IMR-90 (cell line): ENCODE data around the gene MMAB. TPM values are rescaled to one million over a fixed set of nuclear protein-coding genes. Genes with fewer than 3 reads are reported as not detected.

Experiments used
- ATAC-seq: fragments of 200-7000 bp; cut with Tn5 transposase; 2 replicates; pipeline ENCODE4 v1.9.1; 2020; ENCODE audit warnings: low read depth, mild to moderate bottlenecking, moderate library complexity
- BruUV-seq: library from RNA; stranded (reverse); fragments of 400-500 nt; replicated peaks from 2 replicates; lab custom pipeline; 2021; lab: Mats Ljungman, UMichigan
- CTCF ChIA-PET: fragments of 300-600 bp; formaldehyde crosslinking; extraction: SDS; loops from one replicate; lab custom pipeline; 2021; ENCODE audit warnings: antibody characterized with exemption; lab: Yijun Ruan, JAX
- POLR2A ChIA-PET: fragments of 300-600 bp; sonication (Branson Sonifier 250); formaldehyde crosslinking; loops from one replicate; lab custom pipeline; 2022; ENCODE audit warnings: antibody characterized with exemption; ENCODE audit not compliant: unreplicated experiment; lab: Charles Lee
- DNase-seq: peaks from one replicate; pipeline ENCODE4 v3.0.0; 2013
- H2AFZ ChIP-seq: replicated peaks from 2 replicates; pipeline ENCODE3; 2013; ENCODE audit warnings: low read length, mild to moderate bottlenecking; ENCODE audit not compliant: poor library complexity
- H2AK5ac ChIP-seq: 2 replicates; pipeline ENCODE4 v1.6.1; 2013; ENCODE audit warnings: low read depth, low read length, inconsistent platforms
- H2AK9ac ChIP-seq: replicated peaks from 2 replicates; pipeline ENCODE3; 2013; ENCODE audit warnings: mild to moderate bottlenecking, low read depth, low read length, moderate library complexity; ENCODE audit not compliant: poor library complexity
- H2BK120ac ChIP-seq: 2 replicates; pipeline ENCODE4 v1.6.1; 2013; ENCODE audit warnings: low read depth, low read length, inconsistent platforms
- H2BK15ac ChIP-seq: 3 replicates; pipeline ENCODE4 v1.6.1; 2013; ENCODE audit warnings: low read depth, low read length, inconsistent platforms
- H2BK20ac ChIP-seq: 2 replicates; pipeline ENCODE4 v1.6.1; 2013; ENCODE audit warnings: low read depth, mild to moderate bottlenecking, inconsistent platforms, low read length, moderate library complexity
- H2BK5ac ChIP-seq: 2 replicates; pipeline ENCODE4 v1.6.1; 2013; ENCODE audit warnings: mild to moderate bottlenecking, low read depth, low read length, inconsistent platforms; ENCODE audit not compliant: poor library complexity, severe bottlenecking
- H3K14ac ChIP-seq: replicated peaks from 2 replicates; pipeline ENCODE4 v1.6.1; 2013; ENCODE audit warnings: low read depth, low read length, inconsistent platforms
- H3K18ac ChIP-seq: 2 replicates; pipeline ENCODE4 v1.6.1; 2013; ENCODE audit warnings: low read depth, low read length, control low read depth
- H3K23ac ChIP-seq: 2 replicates; pipeline ENCODE4 v1.6.1; 2013; ENCODE audit warnings: low read depth, low read length, inconsistent platforms
- H3K27ac ChIP-seq: 2 replicates; pipeline ENCODE4 v1.5.1; 2013; ENCODE audit warnings: mild to moderate bottlenecking, control low read depth, low read length; ENCODE audit not compliant: insufficient read depth
- H3K27me3 ChIP-seq: 2 replicates; pipeline ENCODE4 v1.6.1; 2013; ENCODE audit warnings: low read length; ENCODE audit not compliant: control insufficient read depth, insufficient read depth
- H3K36me3 ChIP-seq: 2 replicates; pipeline ENCODE4 v1.6.1; 2013; ENCODE audit warnings: low read length, mixed read lengths; ENCODE audit not compliant: control insufficient read depth, insufficient read depth
- H3K4ac ChIP-seq: 2 replicates; pipeline ENCODE4 v1.6.1; 2013; ENCODE audit warnings: low read depth, low read length, inconsistent platforms
- H3K4me1 ChIP-seq: 2 replicates; pipeline ENCODE4 v1.6.1; 2013; ENCODE audit warnings: low read length, mixed read lengths; ENCODE audit not compliant: control insufficient read depth, insufficient read depth
- H3K4me2 ChIP-seq: 2 replicates; pipeline ENCODE4 v1.6.1; 2013; ENCODE audit warnings: low read depth, mild to moderate bottlenecking, control low read depth, low read length, moderate library complexity
- H3K4me3 ChIP-seq: 2 replicates; pipeline ENCODE4 v1.5.1; 2013; ENCODE audit warnings: low read depth, mild to moderate bottlenecking, control low read depth, low read length, moderate library complexity; ENCODE audit not compliant: insufficient read depth
- H3K56ac ChIP-seq: 2 replicates; pipeline ENCODE4 v1.6.1; 2013; ENCODE audit warnings: low read length, inconsistent platforms; ENCODE audit not compliant: insufficient read depth; ENCODE audit errors: extremely low read depth
- H3K79me1 ChIP-seq, 2 experiments: 2 replicates each; pipeline ENCODE4 v1.6.1; 2013; ENCODE audit warnings: low read length in 2 of 2, inconsistent platforms in 1 of 2, low read depth in 1 of 2
- H3K9ac ChIP-seq: 2 replicates; pipeline ENCODE4 v1.6.1; 2013; ENCODE audit warnings: low read depth, low read length, control low read depth
- H3K9me1 ChIP-seq: 2 replicates; pipeline ENCODE4 v1.6.1; 2013; ENCODE audit warnings: low read length, inconsistent platforms; ENCODE audit not compliant: insufficient read depth
- H3K9me3 ChIP-seq: 2 replicates; pipeline ENCODE4 v1.6.1; 2013; ENCODE audit warnings: low read length; ENCODE audit not compliant: control insufficient read depth, insufficient read depth
- H4K20me1 ChIP-seq: 2 replicates; pipeline ENCODE4 v1.6.1; 2013; ENCODE audit warnings: low read length, inconsistent platforms; ENCODE audit not compliant: insufficient read depth
- H4K5ac ChIP-seq: 2 replicates; pipeline ENCODE4 v1.6.1; 2013; ENCODE audit warnings: mild to moderate bottlenecking, low read depth, low read length, control low read depth
- H4K8ac ChIP-seq, 2 experiments: 2 replicates each; pipeline ENCODE4 v1.6.1; 2013; ENCODE audit warnings: low read depth in 2 of 2, low read length in 2 of 2, control low read depth in 1 of 2, inconsistent platforms in 1 of 2
- H4K91ac ChIP-seq: 2 replicates; pipeline ENCODE4 v1.6.1; 2013; ENCODE audit warnings: low read depth, low read length, inconsistent platforms; ENCODE audit not compliant: insufficient read depth
- BHLHE40 ChIP-seq: fragments of 150-350 bp; IDR thresholded peaks from 2 replicates; pipeline ENCODE4 v1.6.1; 2016; ENCODE audit warnings: mild to moderate bottlenecking, low read depth, low read length
- CEBPB ChIP-seq: IDR thresholded peaks from 2 replicates; pipeline ENCODE4 v1.6.1; 2012; ENCODE audit warnings: low read depth, low read length, improper control_type of control experiment
- CHD1 ChIP-seq: IDR thresholded peaks from 2 replicates; pipeline ENCODE4 v1.6.1; 2012; ENCODE audit warnings: low read depth, low read length, improper control_type of control experiment
- CTCF ChIP-seq: conservative IDR thresholded peaks from 2 replicates; pipeline ENCODE4 v1.5.1; 2012; ENCODE audit warnings: mild to moderate bottlenecking, low read depth, low read length, improper control_type of control experiment
- ELK1 ChIP-seq: fragments of 150-350 bp; IDR thresholded peaks from 2 replicates; pipeline ENCODE4 v1.6.1; 2016; ENCODE audit warnings: low read depth, mild to moderate bottlenecking, low read length, moderate library complexity, borderline replicate concordance
- FOS ChIP-seq: fragments of 150-350 bp; IDR thresholded peaks from 2 replicates; pipeline ENCODE4 v1.6.1; 2016; ENCODE audit warnings: low read depth, low read length
- MAFK ChIP-seq: IDR thresholded peaks from 2 replicates; pipeline ENCODE4 v1.6.1; 2012; ENCODE audit warnings: low read depth, low read length, improper control_type of control experiment
- MAZ ChIP-seq: IDR thresholded peaks from 2 replicates; pipeline ENCODE4 v1.6.1; 2012; ENCODE audit warnings: low read depth, mild to moderate bottlenecking, low read length, improper control_type of control experiment, moderate library complexity, borderline replicate concordance
- MXI1 ChIP-seq: IDR thresholded peaks from 2 replicates; pipeline ENCODE4 v1.6.1; 2012; ENCODE audit warnings: low read depth, mild to moderate bottlenecking, low read length, moderate library complexity, borderline replicate concordance
- NFE2L2 ChIP-seq: fragments of 150-350 bp; IDR thresholded peaks from 2 replicates; pipeline ENCODE4 v1.6.1; 2016; ENCODE audit warnings: low read depth, mild to moderate bottlenecking, low read length
- POLR2A ChIP-seq: IDR thresholded peaks from 2 replicates; pipeline ENCODE4 v1.6.1; 2012; ENCODE audit warnings: mild to moderate bottlenecking, low read depth, low read length
- RAD21 ChIP-seq: IDR thresholded peaks from 2 replicates; pipeline ENCODE4 v1.6.1; 2012; ENCODE audit warnings: low read length, improper control_type of control experiment
- RCOR1 ChIP-seq: IDR thresholded peaks from 2 replicates; pipeline ENCODE4 v1.6.1; 2012; ENCODE audit warnings: mild to moderate bottlenecking, low read length, improper control_type of control experiment; ENCODE audit not compliant: insufficient replicate concordance
- RFX5 ChIP-seq: IDR thresholded peaks from 2 replicates; pipeline ENCODE4 v1.8.0; 2012; ENCODE audit warnings: low read depth, mild to moderate bottlenecking, low read length, moderate library complexity
- SMC3 ChIP-seq: fragments of 150-350 bp; IDR thresholded peaks from 2 replicates; pipeline ENCODE4 v1.6.1; 2016; ENCODE audit warnings: low read depth, mild to moderate bottlenecking, antibody characterized with exemption, low read length, moderate library complexity
- USF2 ChIP-seq: fragments of 150-350 bp; IDR thresholded peaks from 2 replicates; pipeline ENCODE4 v1.6.1; 2017; ENCODE audit warnings: mild to moderate bottlenecking, antibody characterized with exemption, low read length, low read depth
- WGBS, 2 experiments: methylation state at CpG; one replicate each; pipeline versions ENCODE4 v1.1.5 to v1.1.7; 2013; ENCODE audit warnings: missing lambda C conversion rate in 2 of 2; ENCODE audit not compliant: insufficient read length in 1 of 2; ENCODE audit errors: extremely low coverage in 2 of 2; 5-methylcytosine and 5-hydroxymethylcytosine counted together
- dilution Hi-C: fragments of 300-500 bp; cut with HindIII; formaldehyde crosslinking; loops from one replicate; pipeline ENCODE4 v1.14.3; 2018; ENCODE audit warnings: low sequenced_read_pairs; ENCODE audit not compliant: unreplicated experiment
- in situ Hi-C: fragments of 300-500 bp; cut with MboI; formaldehyde crosslinking; loops from 3 replicates; pipeline ENCODE4 v1.14.3; 2019; ENCODE audit warnings: low sequenced_read_pairs, inconsistent platforms, mixed read lengths
- intact Hi-C: fragments of 100-400 bp; cut with micrococcal nuclease; formaldehyde crosslinking; loops from 2 replicates; pipeline ENCODE4 v1.10.0; 2022
- polyA plus RNA-seq, 3 experiments: library from polyadenylated mRNA; depleted of rRNA; stranded (reverse); fragments of >200 nt; gene quantifications; 2 replicates each; pipeline ENCODE4 v1.2.3, GENCODE V29; 2012; ENCODE audit warnings: low replicate concordance in 1 of 3
- total RNA-seq: library from RNA; depleted of rRNA; stranded (reverse); fragments of >200 nt; gene quantifications from 2 replicates; pipeline ENCODE4 v1.2.3, GENCODE V29; 2012

Gene MMAB
- total and polyA plus RNA-seq, 2 of the 4 experiments (the other 2 are of a cell fraction) = 16.5 to 16.9 TPM

GRCh38 chr12:109580684-109581333 is 7.5 kb upstream of the MMAB start:
- no peaks in the 10 kb centered on the region for H4K20me1 ChIP-seq
- H3K4me2 ChIP-seq = no peak overlapping the region
- no peak overlapping the region for H2AK9ac ChIP-seq
- BruUV-seq = no TSS peak
- H3K14ac ChIP-seq = no peak overlapping the region
- no peak overlapping the region for H3K4ac ChIP-seq
- no peaks in the 10 kb centered on the region for H3K9me3 ChIP-seq
- intact Hi-C loops (no loop called here), dilution Hi-C loops (no loop called here), in situ Hi-C loops (no loop called here)
- H2BK120ac ChIP-seq = no peak overlapping the region
- no peak overlapping the region for H4K91ac ChIP-seq
- no peak overlapping the region for H2BK20ac ChIP-seq
- H4K8ac ChIP-seq = no peak overlapping the region
- no peaks in the 10 kb centered on the region for H3K4me1 ChIP-seq
- DNase-seq (no peak), ATAC-seq (no peak)
- H4K5ac ChIP-seq = no peak overlapping the region
- no peak overlapping the region for H3K56ac ChIP-seq
- 87% methylated on average over 12 of the region's 13 CpGs; no CpG with 5 or more reads in 1 of the 2 experiments for WGBS, 2 experiments
- 0 out of 2 replicates have a peak, but pooled peaks cover 6% of the 10 kb centered on the region for H3K9me1 ChIP-seq
- no peak overlapping the region for H2AFZ ChIP-seq
- no peak overlapping the region for H3K18ac ChIP-seq
- CTCF ChIA-PET = no interaction called here
- no peak overlapping the region for H2AK5ac ChIP-seq
- H3K9ac ChIP-seq = no peak overlapping the region
- H3K36me3 ChIP-seq = peaks cover 10% of the 10 kb centered on the region
- H3K27me3 ChIP-seq = no peaks in the 10 kb centered on the region
- no peak overlapping the region for H3K23ac ChIP-seq
- TF ChIP-seq CEBPB = no peak
- TF ChIP-seq RCOR1 = no peak
- no peak for TF ChIP-seq NFE2L2
- no peak for TF ChIP-seq CTCF
- no peak for TF ChIP-seq SMC3
- no peak for TF ChIP-seq USF2
- TF ChIP-seq ELK1 = no peak
- TF ChIP-seq RAD21 = no peak
- no peak for TF ChIP-seq MXI1
- TF ChIP-seq BHLHE40 = no peak
- no peak for TF ChIP-seq FOS
- no peak for TF ChIP-seq RFX5
- TF ChIP-seq MAZ = no peak
- no peak for TF ChIP-seq POLR2A
- no peak for TF ChIP-seq MAFK
- no peak for TF ChIP-seq CHD1
- H2BK15ac ChIP-seq = no peak overlapping the region
- POLR2A ChIA-PET = no interaction called here
- no peak overlapping the region for H3K4me3 ChIP-seq
- H3K27ac ChIP-seq = no peak overlapping the region
- no peaks in the 10 kb centered on the region; a peak in 1 of 4 replicates for H3K79me1 ChIP-seq
- no peak overlapping the region for H2BK5ac ChIP-seq
